Activated CD4-positive, CD25-positive, alpha-beta regulatory T cell treated with anti-CD3 and anti-CD28 coated beads, Interleukin-2, amount 50 U/mL, for 16 hours (primary cell): Measurements from ENCODE around the gene PRDX4.
"Not testable (repeated sequence)": the region's sequence is repeated elsewhere in the genome, so short reads cannot be mapped to it uniquely, and the experiment has no call there.

Source experiments
- DNase-seq: peaks from one replicate; pipeline ENCODE4 v3.0.0-alpha.2; 2020; ENCODE audit warnings: low read depth, low spot score

The PRDX4 gene

DNA sequence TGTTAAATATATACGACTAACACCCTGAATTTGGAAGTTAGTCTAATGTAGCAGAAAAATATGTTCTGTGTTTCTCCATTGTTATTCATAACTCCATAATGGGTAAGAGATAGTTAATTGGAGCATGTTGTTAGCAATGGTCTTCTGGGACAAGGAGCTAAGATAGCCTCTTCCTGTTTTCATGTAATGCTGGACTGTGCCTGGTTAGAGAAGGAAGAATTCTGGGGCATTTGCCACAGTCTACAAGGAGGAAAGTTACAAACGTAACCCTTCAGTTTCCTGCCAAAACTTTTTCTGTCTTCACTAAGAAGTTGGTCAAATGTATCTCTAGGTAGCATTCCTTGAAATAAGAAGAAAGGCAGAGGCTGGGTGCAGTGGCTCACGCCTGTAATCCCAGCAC, 5.8 kb downstream of the PRDX4 start:
- DNase-seq, result no peak

DNA sequence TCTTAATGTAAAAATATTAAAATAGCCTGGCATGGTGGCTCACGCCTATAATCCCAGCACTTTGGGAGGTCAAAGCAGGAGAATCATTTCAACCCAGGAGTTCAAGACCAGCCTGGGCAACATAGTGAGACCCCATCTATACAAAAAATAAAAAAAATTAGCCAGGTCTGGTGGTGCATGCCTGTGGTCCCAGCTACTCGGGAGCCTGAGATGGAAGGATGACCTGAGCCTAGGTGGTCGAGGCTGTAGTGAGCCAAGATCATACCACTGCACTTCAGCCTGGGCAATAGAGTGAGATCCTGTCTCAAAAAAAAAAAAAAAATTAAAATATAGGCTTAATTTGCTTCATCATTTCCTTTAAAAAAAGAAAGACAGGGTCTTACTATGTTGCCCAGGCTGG, 9.2 kb downstream of the PRDX4 start:
- DNase-seq, result not testable (repeated sequence)

DNA sequence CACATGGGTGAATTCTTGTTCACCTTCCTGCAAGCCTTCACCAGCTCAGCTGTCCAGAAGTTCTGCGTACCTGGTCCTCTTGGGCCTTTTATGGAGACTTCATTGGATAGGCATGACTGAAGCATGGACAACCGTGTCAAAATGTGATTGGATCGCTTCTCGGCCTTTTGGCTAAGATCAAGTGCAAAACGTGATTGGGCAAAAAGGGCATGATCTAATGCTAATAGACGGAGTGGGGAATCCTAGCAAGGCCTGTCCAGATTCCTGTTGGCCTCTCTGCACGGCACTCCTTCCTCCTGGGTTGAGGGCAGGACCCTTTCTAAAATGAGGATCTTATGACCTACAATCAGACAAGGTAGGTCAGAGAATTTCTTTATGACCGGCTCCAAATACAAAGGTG, 24.9 kb downstream of the PRDX4 start:
- no peak for DNase-seq

DNA sequence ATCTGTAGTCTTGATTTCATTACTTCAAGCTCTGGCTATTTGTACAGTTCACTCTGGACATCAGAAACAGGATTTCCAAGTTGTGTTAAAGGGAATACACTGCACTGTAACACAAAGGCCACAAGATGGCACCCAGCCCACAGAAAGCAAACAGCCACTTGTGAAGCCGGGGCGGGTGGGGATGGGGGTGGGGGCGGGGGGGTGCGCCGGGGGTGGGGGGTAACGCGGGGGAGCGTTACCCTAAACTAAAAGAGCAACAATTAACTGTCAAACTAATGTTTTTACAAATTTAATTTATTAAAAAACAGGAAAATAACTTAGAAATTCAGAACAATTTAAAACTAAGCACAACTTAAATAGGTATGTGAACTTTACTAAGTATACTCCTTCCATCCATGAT, 27.3 kb downstream of the PRDX4 start:
- no peak for DNase-seq

GRCh38 chrX:23699636-23700194, 32.4 kb downstream of the PRDX4 start:
- no peak for DNase-seq

- no peak for DNase-seq
Measured at GRCh38 chrX:23704673-23705206, 37.4 kb downstream of the PRDX4 start.

- no peak for DNase-seq
Measured at GRCh38 chrX:23705235-23705634, 37.9 kb downstream of the PRDX4 start.

DNA sequence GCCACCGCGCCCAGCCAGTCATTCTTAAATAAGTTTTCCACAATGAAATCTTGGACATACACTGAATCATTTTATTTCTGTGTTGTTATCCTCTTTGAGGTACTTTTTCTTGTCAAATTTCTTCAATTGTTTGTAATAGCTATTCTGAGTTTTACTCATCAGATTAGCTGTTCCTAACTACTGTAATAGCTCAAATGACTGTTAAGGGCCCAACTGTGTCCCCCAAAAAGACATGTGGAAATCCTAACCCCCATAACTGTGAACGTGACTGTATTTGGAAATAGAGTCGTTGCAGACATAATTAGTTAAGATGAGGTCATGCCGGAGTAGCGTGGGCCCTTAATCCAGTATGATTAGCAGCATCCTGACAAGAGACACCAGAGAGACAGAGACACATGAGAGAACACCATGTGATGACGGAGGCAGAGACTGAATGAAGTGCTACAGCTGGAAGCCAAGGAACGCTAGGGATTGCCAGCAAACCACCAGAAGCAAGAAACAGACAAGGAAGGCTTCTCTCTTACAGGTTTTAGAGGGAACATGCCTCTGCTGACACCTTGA, 52.9 kb downstream of the PRDX4 start:
- DNase-seq, result no peak

DNA sequence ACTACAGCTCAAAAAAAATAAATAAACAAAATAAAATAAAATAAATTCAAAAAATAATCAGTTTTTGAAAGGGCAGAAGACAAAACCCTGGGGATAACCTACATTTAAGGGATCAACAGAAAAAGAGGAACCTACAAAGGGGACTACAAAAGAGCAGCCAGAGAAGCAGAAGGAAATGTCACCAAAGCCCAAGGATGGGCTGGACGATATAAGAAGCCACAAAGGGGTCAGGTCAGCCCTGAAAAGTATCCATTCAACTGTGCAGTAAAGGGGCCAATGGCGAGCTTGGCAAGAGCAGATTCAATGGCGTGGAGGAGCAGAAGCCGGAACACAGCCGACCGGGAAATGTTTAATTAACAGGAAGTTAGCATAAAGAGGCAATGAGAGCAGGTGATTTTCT, 58.9 kb downstream of the PRDX4 start:
- DNase-seq, result no peak

DNA sequence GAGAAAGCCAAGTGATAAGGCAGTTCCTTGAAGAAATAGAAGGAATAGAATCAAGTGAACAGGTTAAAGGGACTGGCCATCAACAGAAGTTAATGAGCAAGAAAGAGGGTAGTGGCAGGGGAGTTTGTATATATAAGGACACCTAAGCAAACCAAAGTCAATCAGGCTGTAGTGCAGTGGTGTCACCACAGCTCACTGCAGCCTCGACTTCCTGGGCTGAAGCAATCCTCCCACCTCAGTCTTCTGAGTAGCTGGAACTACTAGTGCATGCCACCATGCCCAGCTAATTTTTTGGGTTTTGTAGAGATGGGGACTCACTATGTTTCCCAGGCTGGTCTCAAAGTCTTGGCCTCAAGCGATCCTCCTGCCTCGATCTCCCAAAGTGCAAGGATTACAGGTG, 59.9 kb downstream of the PRDX4 start:
- DNase-seq, result no peak

DNA sequence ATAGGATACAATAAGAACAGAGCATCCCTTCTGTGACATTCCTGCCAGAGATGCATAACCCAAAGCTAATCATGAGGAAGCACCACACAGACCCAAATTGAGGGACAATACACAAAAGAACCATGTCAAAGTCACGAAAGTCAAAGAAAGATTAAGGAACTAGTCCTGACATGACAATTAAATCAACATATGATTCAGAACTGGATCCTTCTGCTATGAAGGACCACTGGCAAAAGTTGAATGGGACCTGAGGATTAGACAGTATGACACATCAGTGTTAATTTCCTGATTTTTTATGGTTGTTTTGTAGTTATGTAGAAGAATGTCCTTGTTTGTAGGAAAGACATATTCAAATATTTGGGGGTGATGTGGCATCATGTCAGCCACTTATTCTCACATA, 61.9 kb downstream of the PRDX4 start:
- DNase-seq, result no peak

DNA sequence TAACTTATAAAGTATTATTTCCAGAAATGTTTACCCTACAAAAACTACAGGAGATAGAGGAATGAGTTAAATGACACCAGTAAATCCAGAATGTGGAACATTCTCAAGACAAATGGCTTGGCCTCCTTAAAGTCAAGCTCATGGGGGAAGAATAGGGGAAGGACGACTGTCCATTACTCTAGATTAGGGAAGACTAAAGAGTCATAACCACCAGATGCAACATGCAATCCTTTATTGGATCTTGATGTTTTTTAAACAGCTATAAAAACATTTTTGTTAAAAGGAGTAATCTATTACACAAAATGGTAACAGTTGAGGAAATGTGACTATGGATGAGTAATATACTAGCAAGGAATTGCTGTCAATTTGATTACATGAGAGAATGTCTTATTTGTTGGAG, 64.7 kb downstream of the PRDX4 start:
- no peak for DNase-seq

- DNase-seq, result no peak
Measured at GRCh38 chrX:23732704-23733103, 65.4 kb downstream of the PRDX4 start.
